GM18519 (cell line): Measurements from ENCODE around the gene B3GALT6.

Experiments used
- ATAC-seq: cut with Tn5 transposase; IDR thresholded peaks from one replicate; pipeline ENCODE4 v1.9.1; 2021; ENCODE audit warnings: mild to moderate bottlenecking, moderate library complexity; ENCODE audit not compliant: unreplicated experiment, low FRiP score

B3GALT6 gene

GRCh38 chr1:1280782-1281481 is 48.9 kb downstream of the B3GALT6 start:
- ATAC-seq = no peak

- no peak for ATAC-seq
These were observed 49.7 kb downstream of the B3GALT6 start for GRCh38 chr1:1281533-1282321.

DNA sequence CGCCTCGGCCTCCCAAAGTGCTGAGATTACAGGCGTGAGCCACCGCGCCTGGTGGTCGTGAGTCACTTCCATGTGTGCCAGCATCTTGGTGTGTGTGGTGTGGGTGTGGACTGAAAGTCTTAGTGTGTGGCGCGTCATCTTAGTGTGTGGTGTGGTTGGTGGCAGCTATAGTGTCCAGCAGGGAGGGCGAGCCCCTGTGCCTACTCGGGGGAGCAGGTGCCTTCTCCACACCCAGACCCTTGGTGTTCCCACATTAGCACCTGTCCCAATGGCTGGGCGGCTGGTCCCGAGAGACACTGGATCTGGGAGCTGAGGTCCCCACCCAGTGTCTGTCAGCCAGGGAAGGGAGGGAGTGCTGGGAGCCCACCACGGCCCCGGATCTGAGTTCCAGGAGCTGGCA is 51.0 kb downstream of the B3GALT6 start:
- ATAC-seq = no peak

- no peak for ATAC-seq
These were observed 51.8 kb downstream of the B3GALT6 start for GRCh38 chr1:1283821-1284220.
